Stimulated activated memory B cell treated with anti-CD40 and anti-IgM and Interleukin-4, amounts not matched to agents 10 μg/mL and 1 μg/mL and 100 μg/mL, for 72 hours (primary cell): ENCODE results near the gene NAGA.

Experiments used
- ATAC-seq: fragments of 150-1000 bp; cut with Tn5 transposase; 2 replicates; pipeline ENCODE4 v1.10.0; 2021
- H3K27ac Mint-ChIP-seq: one replicate; pipeline ENCODE4 v1.8.0; 2022; ENCODE audit warnings: mild to moderate bottlenecking, mixed read lengths
- H3K27me3 Mint-ChIP-seq: one replicate; pipeline ENCODE4 v1.8.0; 2022; ENCODE audit warnings: mixed read lengths
- H3K36me3 Mint-ChIP-seq: one replicate; pipeline ENCODE4 v1.8.0; 2022; ENCODE audit warnings: mixed read lengths
- H3K4me1 Mint-ChIP-seq: one replicate; pipeline ENCODE4 v1.8.0; 2022; ENCODE audit warnings: mixed read lengths
- H3K4me3 Mint-ChIP-seq: one replicate; pipeline ENCODE4 v1.8.0; 2022; ENCODE audit warnings: mild to moderate bottlenecking, moderate library complexity, mixed read lengths
- H3K9me3 Mint-ChIP-seq: one replicate; pipeline ENCODE4 v1.8.0; 2022; ENCODE audit warnings: mixed read lengths

Gene NAGA

DNA sequence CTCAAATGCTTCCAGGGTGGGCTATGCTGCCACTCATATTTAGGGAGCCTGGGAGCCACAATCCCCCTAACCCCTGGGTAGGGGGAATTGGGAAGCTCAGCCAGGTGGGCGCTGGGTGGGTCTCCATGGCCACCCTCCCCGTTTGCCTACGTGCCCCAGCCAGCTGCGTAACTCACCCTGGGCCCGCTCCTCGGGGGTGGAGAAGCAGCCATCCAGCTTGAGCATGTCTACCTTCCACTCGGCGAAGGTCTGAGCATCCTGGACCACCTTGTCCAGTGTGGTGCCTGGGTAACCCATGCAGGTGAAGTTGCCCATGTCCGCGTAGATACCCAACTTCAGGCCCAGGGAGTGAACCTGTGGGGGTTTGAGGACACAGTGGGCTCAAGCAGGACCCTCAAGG is 3.7 kb downstream of the NAGA start:
- no peak for ATAC-seq
- no peaks in the 10 kb centered on the region for H3K27me3 Mint-ChIP-seq
- H3K36me3 Mint-ChIP-seq = peaks cover 42% of the 10 kb centered on the region
- H3K9me3 Mint-ChIP-seq = no peaks in the 10 kb centered on the region
- no peak overlapping the region for H3K27ac Mint-ChIP-seq
- H3K4me3 Mint-ChIP-seq = no peak overlapping the region
- peaks cover 29% of the 10 kb centered on the region for H3K4me1 Mint-ChIP-seq

DNA sequence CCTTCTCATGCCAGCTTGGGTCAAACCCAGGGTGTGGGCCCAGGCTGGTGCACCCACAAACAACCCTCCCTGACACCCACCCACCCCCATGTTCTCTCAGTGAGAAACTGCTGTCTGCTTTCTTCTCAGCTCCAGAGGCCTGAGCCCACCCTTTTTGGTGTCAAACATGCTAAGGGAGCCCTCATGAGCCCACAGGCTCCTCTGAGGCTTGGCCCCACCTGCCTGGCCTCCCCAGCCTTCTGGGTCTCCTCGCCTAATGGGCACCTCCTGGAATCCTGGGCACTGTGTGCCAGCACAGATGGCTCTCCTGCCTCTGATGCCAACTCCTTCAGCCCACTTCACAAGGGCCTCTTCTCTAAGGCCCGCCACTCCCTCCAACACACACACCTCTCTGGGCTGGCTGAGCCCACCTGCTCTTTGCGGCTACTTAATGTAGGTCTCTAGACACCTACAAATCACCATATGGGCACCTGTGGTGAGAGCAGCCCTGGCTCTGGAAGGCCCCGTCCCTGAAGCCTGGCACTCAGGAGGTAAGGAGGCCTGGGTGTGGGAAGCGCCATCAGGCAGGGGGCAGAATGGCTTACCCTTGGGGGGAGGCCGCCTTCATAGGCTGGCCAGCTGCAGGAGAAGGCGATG is 4.4 kb downstream of the NAGA start:
- H3K36me3 Mint-ChIP-seq = peaks cover 43% of the 10 kb centered on the region
- H3K27ac Mint-ChIP-seq = no peak overlapping the region
- no peak overlapping the region for H3K4me3 Mint-ChIP-seq
- peaks cover 23% of the 10 kb centered on the region for H3K4me1 Mint-ChIP-seq
- H3K27me3 Mint-ChIP-seq = no peaks in the 10 kb centered on the region
- H3K9me3 Mint-ChIP-seq = no peaks in the 10 kb centered on the region
- ATAC-seq = no peak

DNA sequence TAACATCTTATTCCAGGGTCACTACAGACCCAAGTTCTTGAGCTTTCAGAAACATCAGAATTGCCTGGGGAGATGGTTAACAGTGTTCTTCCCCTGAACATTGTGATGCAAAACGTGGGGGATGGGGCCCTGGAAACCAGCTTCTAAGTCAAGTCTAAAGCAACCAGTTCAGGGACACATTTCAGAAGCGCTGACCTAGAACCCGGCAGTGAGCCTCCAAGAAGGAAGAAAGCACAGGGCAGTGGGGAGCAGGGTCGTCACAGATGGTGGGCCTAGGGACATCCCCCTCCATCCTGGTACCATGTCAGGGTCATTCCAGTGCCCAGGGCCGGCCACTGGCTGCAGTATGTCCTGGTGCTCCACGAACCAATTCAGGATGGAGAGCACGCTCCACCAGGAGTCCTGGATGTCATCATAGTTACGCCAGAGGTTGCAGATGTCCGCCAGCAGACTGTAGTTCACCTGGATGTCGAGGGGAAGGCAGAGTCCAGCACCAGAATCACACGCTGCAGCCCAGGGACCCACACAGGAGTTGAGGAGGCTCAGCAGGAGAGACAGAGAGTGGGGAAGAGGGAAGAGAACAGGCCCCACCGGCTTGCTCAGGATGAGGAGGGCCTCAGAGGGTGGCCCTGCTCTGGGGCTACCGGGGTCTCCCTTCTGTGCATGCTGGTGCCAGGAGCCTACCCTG is 5.0 kb downstream of the NAGA start:
- Mint-ChIP-seq H3K4me3 (no peak overlapping the region), H3K27me3 (no peaks in the 10 kb centered on the region), H3K4me1 (peaks cover 18% of the 10 kb centered on the region), H3K27ac (no peak overlapping the region), H3K36me3 (peaks cover 50% of the 10 kb centered on the region), H3K9me3 (no peaks in the 10 kb centered on the region)
- ATAC-seq = no peak

DNA sequence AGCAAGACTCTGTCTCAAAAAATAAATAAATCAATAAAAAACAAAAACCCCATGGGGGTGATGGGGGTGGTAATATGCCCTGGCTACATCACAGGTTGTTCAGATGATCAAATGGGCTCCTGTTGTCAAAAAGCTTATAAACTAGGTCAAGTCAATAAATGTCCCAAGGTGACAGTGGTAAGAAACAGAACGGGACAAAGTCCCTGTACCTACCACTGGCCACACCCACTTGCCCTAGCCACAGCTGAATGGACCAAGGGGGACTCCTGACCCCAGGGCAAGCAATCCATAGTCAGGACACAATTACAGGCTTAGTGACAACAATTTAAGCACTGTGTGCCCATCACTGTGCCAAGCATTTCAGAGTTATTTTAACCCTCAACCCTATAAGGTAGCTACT is 6.0 kb downstream of the NAGA start:
- Mint-ChIP-seq H3K4me1 (peaks cover 11% of the 10 kb centered on the region), H3K27ac (no peak overlapping the region), H3K9me3 (no peaks in the 10 kb centered on the region), H3K4me3 (no peak overlapping the region), H3K27me3 (no peaks in the 10 kb centered on the region), H3K36me3 (peaks cover 59% of the 10 kb centered on the region)
- ATAC-seq = no peak

DNA sequence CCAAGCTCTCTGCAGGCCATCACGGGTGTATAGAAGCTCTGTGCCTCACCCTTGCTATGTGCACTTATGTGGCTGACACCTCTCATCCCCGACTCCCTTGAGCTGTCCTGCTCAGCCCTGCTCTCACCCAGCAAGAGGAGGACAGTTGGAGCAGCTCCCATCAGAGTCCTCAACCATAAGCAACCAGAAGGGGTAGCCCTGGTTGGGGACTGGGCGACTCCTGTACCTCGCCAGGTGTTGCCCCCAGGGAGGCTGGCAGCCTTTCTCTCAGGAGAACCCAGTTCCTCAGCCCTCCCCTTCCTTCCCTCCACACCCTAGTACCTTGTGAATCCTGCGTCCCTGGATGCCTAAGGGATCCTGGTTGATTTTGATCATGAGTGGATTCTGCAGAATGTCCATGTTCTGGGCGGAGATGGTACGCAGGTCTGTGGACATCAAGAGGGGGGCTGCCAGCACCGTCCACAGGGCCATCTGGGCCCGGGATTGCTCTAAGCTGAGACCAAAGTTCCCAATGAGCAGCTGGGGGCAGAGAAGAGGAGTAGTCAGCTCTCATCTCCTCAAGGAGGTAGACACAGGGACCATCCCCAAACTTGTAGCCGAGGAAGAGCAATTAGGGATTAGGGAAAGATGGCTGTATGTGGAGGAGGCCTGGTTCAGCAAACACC is 8.0 kb downstream of the NAGA start:
- ATAC-seq = no peak
- Mint-ChIP-seq H3K36me3 (peaks cover 75% of the 10 kb centered on the region), H3K27me3 (no peaks in the 10 kb centered on the region), H3K27ac (no peak overlapping the region), H3K9me3 (no peaks in the 10 kb centered on the region), H3K4me3 (no peak overlapping the region), H3K4me1 (peaks cover 10% of the 10 kb centered on the region)

DNA sequence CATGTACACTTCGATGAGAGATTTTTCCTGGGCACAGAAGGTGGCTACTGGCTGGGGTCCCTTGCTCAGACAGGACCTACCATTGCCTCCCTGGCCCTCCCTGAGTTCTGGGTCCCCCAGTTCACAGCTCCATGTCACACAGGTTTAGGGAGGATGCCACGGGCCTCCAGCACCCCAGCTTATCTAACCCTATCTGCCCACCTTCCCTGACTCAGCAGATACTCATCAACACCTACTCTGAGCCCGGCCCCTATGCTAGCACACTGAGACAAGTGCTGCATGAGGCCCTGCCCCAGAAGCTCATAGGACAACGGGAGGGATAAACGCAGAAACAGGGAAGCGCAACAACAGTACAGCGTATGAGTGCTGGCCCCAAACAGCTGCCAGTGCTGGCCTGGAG is 9.6 kb downstream of the NAGA start:
- H3K36me3 Mint-ChIP-seq = peaks cover 75% of the 10 kb centered on the region
- H3K4me3 Mint-ChIP-seq = no peak overlapping the region
- peaks cover 10% of the 10 kb centered on the region for H3K4me1 Mint-ChIP-seq
- H3K27me3 Mint-ChIP-seq = no peaks in the 10 kb centered on the region
- no peak overlapping the region for H3K27ac Mint-ChIP-seq
- no peak for ATAC-seq
- peaks cover 11% of the 10 kb centered on the region for H3K9me3 Mint-ChIP-seq

DNA sequence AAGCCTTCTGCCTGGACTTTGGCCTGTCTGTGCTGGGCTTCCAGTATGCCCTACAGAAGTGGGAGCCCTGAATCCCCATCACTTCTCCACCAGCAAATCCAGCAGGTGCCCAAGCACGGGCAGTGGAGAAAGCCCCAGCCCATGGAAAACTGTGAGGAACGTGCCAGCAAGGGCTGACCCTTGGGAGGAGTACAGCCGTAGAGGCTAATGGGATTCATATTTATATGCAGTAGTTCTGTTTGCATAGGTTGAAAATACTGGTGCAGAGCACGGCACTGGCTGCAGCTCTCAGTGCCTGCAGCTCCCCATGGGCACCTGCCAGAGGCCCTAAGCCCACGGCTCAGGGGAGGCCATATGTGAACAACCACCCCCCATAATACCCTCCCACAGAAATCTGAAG is 10.1 kb downstream of the NAGA start:
- Mint-ChIP-seq H3K27me3 (no peaks in the 10 kb centered on the region), H3K4me1 (peaks cover 7% of the 10 kb centered on the region), H3K9me3 (peaks cover 11% of the 10 kb centered on the region), H3K4me3 (no peak overlapping the region), H3K36me3 (peaks cover 69% of the 10 kb centered on the region), H3K27ac (no peak overlapping the region)
- ATAC-seq = no peak

DNA sequence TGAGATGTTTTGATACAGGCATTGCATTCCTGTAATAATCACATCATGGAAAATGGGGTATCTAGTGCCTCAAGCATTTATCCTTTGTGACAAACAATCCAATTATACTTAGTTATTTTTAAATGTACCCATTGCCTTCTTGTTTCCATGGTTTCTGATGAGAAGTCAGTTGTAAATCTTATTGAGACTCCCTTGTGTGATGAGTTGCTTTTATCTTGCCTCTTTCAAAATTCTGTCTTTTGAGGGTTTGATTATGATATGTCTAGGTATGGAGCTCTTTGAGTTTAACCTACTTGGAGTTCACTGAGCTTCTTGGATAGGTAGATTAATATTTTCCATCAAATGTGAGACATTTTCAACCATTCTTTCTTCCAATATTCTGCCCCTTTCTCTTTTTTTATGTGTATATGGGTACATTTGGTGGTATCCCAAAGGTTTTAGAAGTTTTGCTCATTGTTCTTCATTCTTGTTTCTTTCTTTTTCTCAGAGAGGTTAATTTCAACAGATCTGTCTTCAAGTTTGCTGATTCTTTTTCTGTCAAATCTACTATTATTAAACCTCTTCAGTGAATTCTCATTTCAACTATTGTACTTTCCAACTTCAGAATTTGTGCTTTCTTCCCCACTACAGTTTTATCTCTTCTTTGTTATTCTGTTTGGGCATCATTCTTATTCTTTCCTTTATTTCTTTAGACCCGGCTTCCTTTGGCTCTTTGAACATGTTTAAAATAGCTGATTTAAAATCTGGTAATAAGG is 13.7 kb downstream of the NAGA start:
- Mint-ChIP-seq H3K9me3 (peaks cover 11% of the 10 kb centered on the region), H3K27me3 (no peaks in the 10 kb centered on the region), H3K27ac (no peak overlapping the region), H3K4me1 (peaks cover 13% of the 10 kb centered on the region), H3K36me3 (peaks cover 47% of the 10 kb centered on the region), H3K4me3 (no peak overlapping the region)
- ATAC-seq = no peak

DNA sequence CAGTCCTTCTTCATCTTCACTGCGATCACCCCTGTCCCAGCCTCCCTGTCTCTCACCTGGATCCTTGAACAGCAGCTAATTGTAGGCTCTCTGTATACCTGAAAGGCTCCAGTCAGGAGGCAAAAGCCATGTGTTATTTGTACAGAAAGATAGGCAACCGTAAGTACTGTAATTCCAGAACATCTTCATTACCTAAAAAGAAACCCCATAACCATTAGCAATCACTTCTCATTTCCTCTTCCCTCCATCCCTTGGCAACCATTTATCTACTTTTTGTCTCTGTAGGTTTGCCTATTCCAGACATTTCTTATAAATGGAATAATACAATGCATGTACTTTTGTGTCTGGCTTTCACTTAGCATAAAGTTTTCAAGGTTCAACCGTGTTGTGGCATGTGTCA is 17.8 kb downstream of the NAGA start:
- Mint-ChIP-seq H3K4me1 (peaks cover 13% of the 10 kb centered on the region), H3K4me3 (no peak overlapping the region), H3K27me3 (no peaks in the 10 kb centered on the region), H3K27ac (peak overlapping the region; percentile 62), H3K36me3 (peaks cover 13% of the 10 kb centered on the region), H3K9me3 (peaks cover 11% of the 10 kb centered on the region)
- peak; percentile 45 for ATAC-seq

DNA sequence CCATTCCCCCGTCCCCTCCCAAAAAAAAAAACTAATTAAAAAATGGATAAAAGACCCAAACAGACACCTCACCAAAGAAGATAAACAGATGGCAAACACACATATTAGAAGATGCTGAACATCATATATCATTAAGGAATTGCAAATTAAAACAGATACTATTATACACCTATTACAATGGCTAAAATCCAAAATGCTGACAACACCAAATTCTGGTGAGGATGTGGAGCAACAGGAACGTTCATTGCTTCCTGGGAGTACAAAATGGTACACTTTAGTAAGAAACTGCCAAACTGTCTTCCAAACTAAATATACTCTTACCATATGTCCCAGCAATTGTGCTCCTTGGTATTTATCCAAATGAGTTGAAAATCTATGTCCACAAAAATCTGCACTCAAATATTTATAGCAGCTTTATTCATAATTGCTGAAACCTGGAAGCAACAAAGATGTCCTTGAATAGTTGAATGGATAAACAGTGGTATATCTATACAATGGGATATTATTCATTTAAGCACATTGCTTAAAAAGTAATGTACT is 19.9 kb downstream of the NAGA start:
- no peaks in the 10 kb centered on the region for H3K36me3 Mint-ChIP-seq
- no peak overlapping the region for H3K27ac Mint-ChIP-seq
- no peak overlapping the region for H3K4me3 Mint-ChIP-seq
- ATAC-seq = no peak
- peaks cover 17% of the 10 kb centered on the region for H3K4me1 Mint-ChIP-seq
- H3K27me3 Mint-ChIP-seq = no peaks in the 10 kb centered on the region
- H3K9me3 Mint-ChIP-seq = no peaks in the 10 kb centered on the region

DNA sequence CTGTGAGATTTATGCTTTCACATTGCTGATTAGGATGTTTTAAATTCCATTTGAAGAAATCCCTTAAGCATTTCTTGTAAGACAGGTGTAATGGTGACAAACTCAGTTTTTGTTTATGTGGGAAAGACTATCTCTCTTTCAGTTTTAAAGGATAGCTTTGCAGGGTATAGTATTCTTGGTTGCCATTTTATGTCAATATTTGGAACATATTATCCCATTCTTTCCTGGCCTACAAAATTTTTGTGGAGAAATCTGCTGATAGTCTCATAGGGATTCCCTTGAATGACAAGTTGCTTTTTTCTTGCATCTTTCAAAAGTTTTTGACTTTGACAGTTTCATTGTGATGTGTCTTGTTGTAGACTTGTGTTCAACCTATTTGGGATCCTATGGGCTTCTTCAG is 28.8 kb downstream of the NAGA start:
- H3K9me3 Mint-ChIP-seq = peaks cover 8% of the 10 kb centered on the region
- H3K4me1 Mint-ChIP-seq = peaks cover 20% of the 10 kb centered on the region
- H3K27me3 Mint-ChIP-seq = no peaks in the 10 kb centered on the region
- peaks cover 16% of the 10 kb centered on the region for H3K36me3 Mint-ChIP-seq
- no peak overlapping the region for H3K27ac Mint-ChIP-seq
- ATAC-seq = no peak
- H3K4me3 Mint-ChIP-seq = no peak overlapping the region

DNA sequence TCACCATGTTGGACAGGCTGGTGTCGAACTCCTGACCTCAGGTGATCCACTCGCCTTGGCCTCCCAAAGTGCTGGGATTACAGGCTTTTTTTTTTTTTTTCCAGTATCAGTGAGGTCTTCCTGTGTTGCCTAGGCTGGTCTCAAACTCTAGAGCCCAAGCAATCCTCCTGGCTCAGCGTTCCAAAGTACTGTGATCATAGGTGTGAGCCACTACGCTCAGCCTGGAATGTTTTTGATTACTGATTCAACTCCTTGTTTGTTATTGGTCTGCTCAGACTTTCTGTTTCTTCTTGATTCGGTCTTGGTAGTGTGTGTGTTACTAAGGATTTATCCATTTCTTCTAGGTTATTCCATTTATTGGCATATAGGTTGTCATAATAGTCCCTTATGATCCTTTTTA is 31.3 kb downstream of the NAGA start:
- no peak overlapping the region for H3K4me3 Mint-ChIP-seq
- peaks cover 8% of the 10 kb centered on the region for H3K9me3 Mint-ChIP-seq
- H3K4me1 Mint-ChIP-seq = peaks cover 20% of the 10 kb centered on the region
- no peak overlapping the region for H3K27ac Mint-ChIP-seq
- no peak for ATAC-seq
- H3K36me3 Mint-ChIP-seq = peaks cover 20% of the 10 kb centered on the region
- no peaks in the 10 kb centered on the region for H3K27me3 Mint-ChIP-seq

DNA sequence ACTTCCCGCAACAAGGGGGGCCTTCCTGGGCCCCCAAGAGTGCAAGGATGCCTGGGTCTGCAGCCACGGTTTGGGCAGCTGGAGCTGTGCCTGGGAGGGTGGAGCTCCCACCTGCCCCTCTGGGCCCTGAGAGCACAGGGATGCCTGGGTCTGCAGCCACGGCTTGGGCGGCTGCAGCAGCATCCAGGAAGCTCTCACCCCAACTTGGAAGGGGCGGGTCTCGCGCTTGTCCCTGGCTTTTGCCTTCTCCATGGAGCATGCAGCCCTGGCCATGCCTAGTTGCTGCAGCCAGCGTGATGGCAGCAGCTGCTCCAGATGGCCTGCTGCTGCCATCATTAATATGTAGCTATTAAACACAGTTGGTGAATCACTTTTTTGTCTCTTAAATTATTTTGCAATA is 35.4 kb downstream of the NAGA start:
- H3K4me3 Mint-ChIP-seq = no peak overlapping the region
- peaks cover 8% of the 10 kb centered on the region for H3K9me3 Mint-ChIP-seq
- ATAC-seq = no peak
- H3K36me3 Mint-ChIP-seq = peaks cover 23% of the 10 kb centered on the region
- H3K27ac Mint-ChIP-seq = no peak overlapping the region
- no peaks in the 10 kb centered on the region for H3K27me3 Mint-ChIP-seq
- peaks cover 34% of the 10 kb centered on the region for H3K4me1 Mint-ChIP-seq

DNA sequence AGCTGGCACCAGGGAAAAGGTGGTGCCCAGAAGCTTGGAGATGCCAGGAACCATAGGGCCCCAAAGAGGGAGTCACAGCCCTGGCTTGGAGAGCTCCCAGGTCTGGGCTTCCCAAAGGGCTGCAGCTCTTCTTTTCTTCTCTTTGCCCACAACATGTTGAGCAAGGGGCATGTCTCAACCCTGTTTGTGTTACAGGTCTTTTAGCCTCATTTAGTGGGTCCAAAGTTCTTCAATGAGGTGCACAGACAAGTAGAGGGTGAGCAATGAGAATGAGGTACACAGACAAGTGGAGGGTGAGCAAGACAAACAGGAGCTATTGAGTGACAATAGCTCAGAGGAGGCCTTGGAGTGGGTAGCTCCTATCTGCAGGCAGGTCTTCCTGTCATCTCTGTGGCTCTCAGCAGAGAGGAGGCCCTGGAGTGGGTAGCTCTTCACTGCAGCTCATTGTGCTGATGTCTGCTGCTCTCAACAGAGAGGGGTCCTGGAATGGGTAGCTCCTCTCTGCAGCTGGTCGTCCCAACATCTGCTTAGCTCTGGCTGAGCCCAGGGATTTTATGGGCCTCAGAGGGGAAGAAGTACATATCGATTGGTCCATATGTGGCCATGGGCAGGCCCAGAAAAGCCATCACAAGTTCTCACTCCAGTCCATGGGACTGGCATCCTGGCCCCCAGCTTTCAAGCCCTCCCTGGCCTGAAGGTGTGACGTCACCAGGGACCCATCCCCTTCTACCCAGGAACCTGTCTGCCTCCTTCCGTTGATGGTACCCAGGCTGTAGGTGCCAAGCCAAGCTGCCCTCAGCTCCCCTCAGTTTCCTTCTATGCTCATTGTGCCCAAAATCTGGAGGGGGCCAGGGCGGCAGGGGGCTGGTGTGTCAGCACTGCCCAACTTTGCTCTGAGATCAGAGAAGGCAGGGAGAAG is 37.1 kb downstream of the NAGA start:
- Mint-ChIP-seq H3K27me3 (no peaks in the 10 kb centered on the region), H3K4me1 (peaks cover 26% of the 10 kb centered on the region), H3K9me3 (peaks cover 8% of the 10 kb centered on the region), H3K27ac (no peak overlapping the region), H3K36me3 (peaks cover 23% of the 10 kb centered on the region), H3K4me3 (no peak overlapping the region)
- ATAC-seq = no peak
